ENCODE data around the gene EVX1. TPM values are rescaled to one million over a fixed set of nuclear protein-coding genes. Genes with fewer than 3 reads are reported as not detected.

EVX1 gene
- total RNA-seq, 1 experiment from 2014 or later: 0.10 TPM

- BruUV-seq (replicated peaks): no TSS peak
- POLR2A ChIA-PET: no interaction called here
- Histone ChIP-seq H3K4me1 (ENCODE audit: control insufficient read depth, insufficient read depth, low read length) (no peaks in the 10 kb centered on the region; the same call in none of the 2 replicates), H3K27me3 (ENCODE audit: control insufficient read depth, insufficient read depth, low read length) (peaks cover 30% of the 10 kb centered on the region), H3K9me3 (ENCODE audit: control insufficient read depth, insufficient read depth, low read depth, low read length) (no peaks in the 10 kb centered on the region), H3K27ac (ENCODE audit: low read length) (no peak overlapping the region), H3K36me3 (ENCODE audit: control insufficient read depth, insufficient read depth, low read length) (no peaks in the 10 kb centered on the region), H3K4me3 (ENCODE audit: low read depth in 2 of 2, low read length in 2 of 2) (peak overlapping the region; percentile 24 to 44; a peak in 3 of 4 replicates)
- in situ Hi-C loops (cut with HindIII; ENCODE audit: low pct_unique_long_range_greater_than_20kb, low sequenced_read_pairs) (no loop called here), intact Hi-C loops (cut with micrococcal nuclease; ENCODE audit: unreplicated experiment) (no loop called here)
- CTCF ChIA-PET: no interaction called here
- DNase-seq (ENCODE audit: low read depth, low spot score): no peak
- TF ChIP-seq, protein P1, sequence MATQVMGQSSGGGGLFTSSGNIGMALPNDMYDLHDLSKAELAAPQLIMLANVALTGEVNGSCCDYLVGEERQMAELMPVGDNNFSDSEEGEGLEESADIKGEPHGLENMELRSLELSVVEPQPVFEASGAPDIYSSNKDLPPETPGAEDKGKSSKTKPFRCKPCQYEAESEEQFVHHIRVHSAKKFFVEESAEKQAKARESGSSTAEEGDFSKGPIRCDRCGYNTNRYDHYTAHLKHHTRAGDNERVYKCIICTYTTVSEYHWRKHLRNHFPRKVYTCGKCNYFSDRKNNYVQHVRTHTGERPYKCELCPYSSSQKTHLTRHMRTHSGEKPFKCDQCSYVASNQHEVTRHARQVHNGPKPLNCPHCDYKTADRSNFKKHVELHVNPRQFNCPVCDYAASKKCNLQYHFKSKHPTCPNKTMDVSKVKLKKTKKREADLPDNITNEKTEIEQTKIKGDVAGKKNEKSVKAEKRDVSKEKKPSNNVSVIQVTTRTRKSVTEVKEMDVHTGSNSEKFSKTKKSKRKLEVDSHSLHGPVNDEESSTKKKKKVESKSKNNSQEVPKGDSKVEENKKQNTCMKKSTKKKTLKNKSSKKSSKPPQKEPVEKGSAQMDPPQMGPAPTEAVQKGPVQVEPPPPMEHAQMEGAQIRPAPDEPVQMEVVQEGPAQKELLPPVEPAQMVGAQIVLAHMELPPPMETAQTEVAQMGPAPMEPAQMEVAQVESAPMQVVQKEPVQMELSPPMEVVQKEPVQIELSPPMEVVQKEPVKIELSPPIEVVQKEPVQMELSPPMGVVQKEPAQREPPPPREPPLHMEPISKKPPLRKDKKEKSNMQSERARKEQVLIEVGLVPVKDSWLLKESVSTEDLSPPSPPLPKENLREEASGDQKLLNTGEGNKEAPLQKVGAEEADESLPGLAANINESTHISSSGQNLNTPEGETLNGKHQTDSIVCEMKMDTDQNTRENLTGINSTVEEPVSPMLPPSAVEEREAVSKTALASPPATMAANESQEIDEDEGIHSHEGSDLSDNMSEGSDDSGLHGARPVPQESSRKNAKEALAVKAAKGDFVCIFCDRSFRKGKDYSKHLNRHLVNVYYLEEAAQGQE (IDR thresholded peaks at IDR 0.05; ENCODE audit: insufficient read depth in 1 of 2, low read depth in 2 of 2, low read length in 1 of 2): no peak
- no peak for ATAC-seq
These were observed 448 bp upstream of the EVX1 start for GRCh38 chr7:27242154-27242553.

DNA sequence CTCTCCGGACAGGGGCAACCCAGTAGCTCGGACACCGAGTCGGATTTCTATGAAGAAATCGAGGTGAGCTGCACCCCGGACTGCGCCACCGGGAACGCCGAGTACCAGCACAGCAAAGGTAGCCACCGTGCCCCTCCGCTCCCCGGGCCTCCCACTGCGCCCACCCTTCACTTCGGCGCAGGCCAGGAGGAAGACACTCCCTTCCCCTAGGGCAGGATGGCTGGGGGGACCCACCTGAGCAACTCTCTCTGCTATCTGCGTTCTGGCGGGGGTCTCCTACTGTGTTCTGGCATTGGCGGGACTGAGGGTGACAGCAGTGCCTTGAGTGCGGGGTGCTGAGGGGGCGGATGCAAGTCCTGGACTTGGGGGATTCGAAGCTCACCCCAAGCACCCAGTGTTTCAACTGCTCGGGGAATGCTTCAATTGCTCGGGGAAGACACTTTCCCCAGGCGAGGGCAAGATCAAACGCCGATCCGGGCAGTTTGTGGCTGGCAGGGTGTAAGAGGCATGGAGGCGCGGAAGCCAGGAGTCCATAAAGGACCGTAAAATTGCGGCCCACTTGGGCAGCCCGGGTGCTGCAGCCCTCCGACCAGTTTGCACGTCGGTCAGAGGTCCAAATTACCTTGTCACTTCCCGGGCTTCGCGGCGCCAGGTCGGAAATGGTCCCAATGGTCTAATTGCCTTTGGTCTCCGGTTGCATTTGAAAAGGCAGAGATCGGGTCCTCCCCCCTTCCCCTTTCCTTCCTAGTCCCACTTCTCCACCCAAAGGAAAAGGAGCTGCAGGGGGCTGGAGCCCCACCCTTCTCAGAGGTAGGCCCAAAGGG is 950 bp downstream of the EVX1 start:
- in situ Hi-C loops (cut with HindIII; ENCODE audit: low pct_unique_long_range_greater_than_20kb, low sequenced_read_pairs): no loop called here
- no peak overlapping the region for H3K27ac ChIP-seq (ENCODE audit: low read length)
- DNase-seq (ENCODE audit: low read depth, low spot score) (no peak), ATAC-seq (0 out of 2 replicates have a peak, but pooled peaks have one; percentile 3)
- POLR2A ChIA-PET: interaction anchor here (0.7 kb wide), 1 partner anchor 110 kb away, joined by 3 read pairs; no protein-coding TSS in a partner anchor
- H3K27me3 ChIP-seq (ENCODE audit: control insufficient read depth, insufficient read depth, low read length): peaks cover 35% of the 10 kb centered on the region
- intact Hi-C loops (cut with micrococcal nuclease; ENCODE audit: unreplicated experiment): no loop called here
- peak overlapping the region; percentile 24 to 44; a peak in 3 of 4 replicates for H3K4me3 ChIP-seq (ENCODE audit: low read depth in 2 of 2, low read length in 2 of 2)
- no peaks in the 10 kb centered on the region; the same call in none of the 2 replicates for H3K4me1 ChIP-seq (ENCODE audit: control insufficient read depth, insufficient read depth, low read length)
- H3K9me3 ChIP-seq (ENCODE audit: control insufficient read depth, insufficient read depth, low read depth, low read length): no peaks in the 10 kb centered on the region
- no peaks in the 10 kb centered on the region for H3K36me3 ChIP-seq (ENCODE audit: control insufficient read depth, insufficient read depth, low read length)
- TF ChIP-seq TCF7L2 (IDR thresholded peaks at IDR 0.05; ENCODE audit: low read depth, low read length) (peak; percentile 22; the same call in 1 of the 2 replicates), SIN3A (IDR thresholded peaks at IDR 0.05; ENCODE audit: borderline replicate concordance, insufficient read depth, low read depth, low read length) (no peak), POLR2AphosphoS5 (IDR thresholded peaks at IDR 0.05; ENCODE audit: low read depth, low read length) (no peak), CTCF (IDR thresholded peaks at IDR 0.05) (no peak)
- BruUV-seq (replicated peaks): no TSS peak
- CTCF ChIA-PET: no interaction called here

All from Panc1 (cell line).